Coronary artery (tissue), 2 donors: ENCODE results near the gene FIBCD1.

Experiments
- DNase-seq: peaks from one replicate; pipeline ENCODE4 v3.0.0-alpha.2; 2017; ENCODE audit warnings: low spot score
- H3K27ac ChIP-seq, 2 donors: fragments of 200-600 bp; sonication (generic); one replicate each; pipeline ENCODE4 v1.5.1; 2016 to 2019
- H3K4me3 ChIP-seq: fragments of 200-600 bp; sonication (generic); 2 replicates; pipeline ENCODE4 v1.5.1; 2016; ENCODE audit warnings: mild to moderate bottlenecking, moderate library complexity
- TF ChIP-seq, protein P1 (sequence below): fragments of 200-600 bp; sonication (generic); IDR thresholded peaks from one replicate; pipeline ENCODE4 v1.5.1; 2019; ENCODE audit warnings: antibody characterized with exemption

The FIBCD1 gene

DNA sequence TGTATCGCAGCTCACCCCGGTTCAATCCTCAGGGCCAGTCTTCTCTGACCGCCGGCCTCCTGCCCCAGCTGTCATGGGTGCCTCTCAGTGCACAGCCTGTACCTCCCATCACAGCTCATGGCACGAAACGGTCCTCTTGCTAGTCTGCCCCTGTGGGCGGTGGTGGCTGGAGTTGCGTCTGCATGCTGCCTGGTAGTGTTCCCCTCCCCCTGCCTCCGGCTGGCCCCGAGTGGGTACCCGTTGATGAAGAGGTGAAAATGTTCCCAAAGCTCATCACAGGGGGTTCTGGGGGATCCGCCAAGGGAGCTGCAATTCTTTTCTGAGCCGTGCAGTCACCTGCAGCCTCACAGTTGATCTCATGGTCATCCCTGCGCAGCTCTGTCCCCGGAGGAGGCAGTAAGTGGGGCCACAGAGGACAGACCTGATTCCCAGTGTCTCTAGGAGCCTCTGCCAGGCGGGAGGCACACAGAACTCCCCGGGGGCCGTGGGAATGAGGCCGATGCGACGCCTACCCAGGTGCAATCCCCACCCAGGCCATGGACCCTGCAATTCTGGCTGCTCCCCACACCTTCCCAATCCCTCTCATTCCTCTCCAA lies 34.7 kb upstream of the FIBCD1 start:
- DNase-seq: no peak
- no peak overlapping the region for H3K4me3 ChIP-seq
- TF ChIP-seq, protein P1, sequence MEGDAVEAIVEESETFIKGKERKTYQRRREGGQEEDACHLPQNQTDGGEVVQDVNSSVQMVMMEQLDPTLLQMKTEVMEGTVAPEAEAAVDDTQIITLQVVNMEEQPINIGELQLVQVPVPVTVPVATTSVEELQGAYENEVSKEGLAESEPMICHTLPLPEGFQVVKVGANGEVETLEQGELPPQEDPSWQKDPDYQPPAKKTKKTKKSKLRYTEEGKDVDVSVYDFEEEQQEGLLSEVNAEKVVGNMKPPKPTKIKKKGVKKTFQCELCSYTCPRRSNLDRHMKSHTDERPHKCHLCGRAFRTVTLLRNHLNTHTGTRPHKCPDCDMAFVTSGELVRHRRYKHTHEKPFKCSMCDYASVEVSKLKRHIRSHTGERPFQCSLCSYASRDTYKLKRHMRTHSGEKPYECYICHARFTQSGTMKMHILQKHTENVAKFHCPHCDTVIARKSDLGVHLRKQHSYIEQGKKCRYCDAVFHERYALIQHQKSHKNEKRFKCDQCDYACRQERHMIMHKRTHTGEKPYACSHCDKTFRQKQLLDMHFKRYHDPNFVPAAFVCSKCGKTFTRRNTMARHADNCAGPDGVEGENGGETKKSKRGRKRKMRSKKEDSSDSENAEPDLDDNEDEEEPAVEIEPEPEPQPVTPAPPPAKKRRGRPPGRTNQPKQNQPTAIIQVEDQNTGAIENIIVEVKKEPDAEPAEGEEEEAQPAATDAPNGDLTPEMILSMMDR: no peak
- H3K27ac ChIP-seq: no peak overlapping the region

DNA sequence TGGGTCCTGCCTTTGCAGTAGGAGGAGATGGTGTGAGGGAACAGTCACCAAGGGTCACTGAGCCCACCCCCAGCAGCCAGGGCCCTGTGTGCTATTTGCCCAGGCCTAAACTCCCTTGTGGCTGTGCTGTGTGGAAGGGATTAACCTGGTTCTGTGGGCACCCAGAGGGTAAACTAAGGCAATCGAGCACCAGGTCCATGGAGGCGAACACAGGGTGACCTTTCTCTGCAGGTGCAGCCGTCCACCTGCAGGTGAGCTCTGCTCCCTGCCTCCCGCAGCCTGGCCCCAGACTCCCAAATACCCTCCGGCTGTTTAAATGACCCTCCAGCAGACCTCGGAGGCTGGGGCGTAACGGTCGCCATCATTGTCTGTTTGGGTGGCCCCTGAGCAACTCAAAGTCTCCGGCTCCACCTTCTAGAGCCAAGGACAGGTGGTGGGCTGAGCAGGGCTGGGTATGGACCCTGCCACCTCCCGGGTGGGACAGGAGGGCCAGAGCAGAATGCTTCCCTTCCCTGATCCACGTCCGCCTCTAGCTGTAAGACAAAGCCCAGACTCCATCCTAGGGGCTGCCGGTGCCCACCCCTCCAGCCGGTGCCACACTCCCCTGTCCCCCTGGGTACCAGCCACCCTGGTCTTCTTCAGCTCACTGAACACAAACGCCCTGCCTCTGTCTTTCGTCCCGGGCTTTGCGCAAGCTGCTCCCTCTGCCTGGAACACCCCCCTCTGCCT lies 34.1 kb upstream of the FIBCD1 start:
- Histone ChIP-seq H3K27ac (no peak overlapping the region), H3K4me3 (no peak overlapping the region)
- DNase-seq: no peak
- TF ChIP-seq, protein P1: no peak

DNA sequence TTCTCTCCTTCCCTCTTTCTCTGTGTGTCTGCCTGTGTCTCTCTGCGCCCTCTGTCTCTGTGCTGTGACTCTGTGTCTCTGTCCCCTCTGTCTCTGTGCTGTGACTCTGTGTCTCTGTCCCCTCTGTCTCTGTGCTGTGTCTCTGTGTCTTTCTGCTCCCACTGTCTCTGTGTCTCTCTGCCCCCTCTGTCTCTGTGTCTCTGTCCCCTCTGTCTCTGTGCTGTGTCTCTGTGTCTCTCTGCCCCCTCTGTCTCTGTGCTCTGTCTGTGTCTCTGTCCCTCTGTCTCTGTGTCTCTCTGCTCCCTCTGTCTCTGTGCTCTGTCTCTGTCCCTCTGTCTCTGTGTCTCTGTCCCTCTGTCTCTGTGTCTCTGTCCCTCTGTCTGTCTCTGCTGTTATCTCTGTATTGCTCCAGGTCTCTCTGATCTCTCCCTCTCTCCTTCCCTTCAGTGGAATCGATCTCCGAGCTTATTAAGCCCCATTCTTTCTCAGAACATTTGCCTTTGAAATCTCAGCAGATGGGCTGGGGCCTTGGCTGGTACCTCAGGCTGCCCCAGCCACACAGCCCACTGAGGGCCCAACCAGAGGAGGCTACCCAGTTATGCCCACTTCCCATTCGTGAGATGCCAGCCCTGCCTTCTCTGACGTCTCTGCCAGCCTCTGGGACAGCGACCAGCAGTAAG lies 33.4 kb upstream of the FIBCD1 start:
- no peak for DNase-seq
- no peak overlapping the region for H3K4me3 ChIP-seq
- H3K27ac ChIP-seq: no peak overlapping the region
- TF ChIP-seq, protein P1: no peak

DNA sequence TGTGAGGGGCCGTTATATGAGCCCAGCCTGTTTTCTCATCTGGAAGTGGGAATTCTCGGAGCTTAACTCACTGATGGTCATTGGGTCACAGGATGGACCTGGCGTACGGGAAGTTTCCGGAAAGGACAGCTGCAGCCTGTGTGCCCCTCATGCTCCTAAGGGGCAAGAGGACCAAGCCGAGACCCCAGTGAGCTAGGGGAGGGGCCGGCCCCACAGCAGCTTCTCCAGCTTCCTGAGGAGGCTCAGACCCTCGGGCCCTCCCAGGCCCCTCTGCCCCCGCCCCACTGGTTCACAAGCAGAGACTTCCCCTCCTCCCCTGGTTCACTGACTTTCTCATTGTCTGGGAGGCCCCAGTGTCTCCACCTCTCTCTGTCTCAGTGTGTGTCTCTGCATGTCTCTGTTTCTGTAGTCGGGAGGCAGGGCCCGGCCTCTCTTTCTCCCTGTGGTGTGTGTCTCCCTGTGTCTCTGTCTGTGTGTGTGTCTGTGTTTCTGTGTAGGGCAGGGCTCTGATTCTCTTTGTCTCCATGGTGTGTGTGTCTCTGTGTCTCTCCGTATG lies 32.3 kb upstream of the FIBCD1 start:
- TF ChIP-seq, protein P1: no peak
- no peak overlapping the region for H3K27ac ChIP-seq
- H3K4me3 ChIP-seq: no peak overlapping the region
- no peak for DNase-seq

DNA sequence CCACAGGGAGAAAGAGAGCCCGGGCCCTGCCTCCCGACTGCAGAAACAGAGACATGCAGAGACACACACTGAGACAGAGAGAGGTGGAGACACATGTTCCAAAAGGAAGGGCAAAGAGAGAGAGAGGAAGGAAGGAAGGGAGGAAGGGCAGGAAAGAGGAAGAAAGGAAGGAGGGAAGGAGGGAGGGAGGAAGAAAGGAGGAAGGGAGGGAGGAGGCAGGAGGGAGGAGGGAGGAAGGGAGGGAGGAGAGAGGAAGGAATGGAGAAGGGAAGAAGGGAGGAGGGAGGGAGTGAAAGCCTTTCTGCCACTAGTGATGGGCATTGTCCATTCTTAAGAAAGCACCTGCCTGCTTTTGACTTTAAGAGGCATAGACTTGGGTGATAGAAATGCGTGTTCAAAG lies 31.8 kb upstream of the FIBCD1 start:
- Histone ChIP-seq H3K27ac (no peak overlapping the region), H3K4me3 (no peak overlapping the region)
- no peak for DNase-seq
- TF ChIP-seq, protein P1: no peak

DNA sequence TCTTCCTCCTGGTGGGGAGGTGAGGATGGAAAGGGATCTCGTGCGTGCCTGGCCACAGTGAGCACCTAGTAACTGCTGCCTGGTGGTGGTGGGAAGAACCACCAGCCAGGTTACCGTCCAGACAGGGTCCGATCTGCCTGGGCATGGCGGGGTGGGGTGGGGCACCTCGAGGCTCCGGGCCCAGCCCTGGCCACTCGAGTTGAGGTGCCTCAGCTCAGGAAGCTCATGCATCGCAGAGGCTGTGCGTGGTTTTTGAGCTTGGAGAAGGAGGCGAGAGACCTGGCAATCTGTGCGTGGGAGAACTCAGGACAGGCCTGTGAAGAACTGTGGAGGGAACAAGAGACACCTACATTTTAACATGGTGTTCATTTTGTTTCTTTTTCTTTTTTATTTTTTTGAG lies 31.0 kb upstream of the FIBCD1 start:
- no peak for DNase-seq
- TF ChIP-seq, protein P1: no peak
- no peak overlapping the region for H3K4me3 ChIP-seq
- no peak overlapping the region for H3K27ac ChIP-seq
